Measurements from ENCODE around the gene SH2D3C. TPM values are rescaled to one million over a fixed set of nuclear protein-coding genes. Genes with fewer than 3 reads are reported as not detected.
"Not testable (repeated sequence)": the region's sequence is repeated elsewhere in the genome, so short reads cannot be mapped to it uniquely, and the experiment has no call there.

The SH2D3C gene
- total RNA-seq, 2 donors from 2014 or later = 23.9 to 29.1 TPM

DNA sequence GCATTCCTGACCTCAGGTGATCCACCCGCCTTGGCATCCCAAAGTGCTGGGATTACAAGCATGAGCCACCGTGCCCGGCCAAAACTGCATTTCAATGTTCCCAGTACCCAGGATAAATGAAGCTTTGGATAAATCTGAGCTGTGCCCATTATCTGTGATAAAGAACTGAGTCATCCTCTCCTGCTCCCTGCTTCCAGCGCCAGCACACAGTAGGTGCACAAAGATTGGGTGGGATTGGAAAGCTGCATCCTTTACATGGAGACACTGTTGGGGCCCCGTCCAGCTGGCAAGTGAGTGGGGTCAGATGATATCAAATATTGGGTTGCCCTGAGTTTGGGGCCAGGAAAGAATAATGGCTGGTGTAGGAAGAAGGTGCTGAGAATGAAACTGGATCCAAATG lies 17.4 kb downstream of the SH2D3C start:
- peaks cover 35% of the 10 kb centered on the region in 2 donors for H3K4me1 Mint-ChIP-seq (ENCODE audit: low read depth in 2 of 2)
- no peak overlapping the region for H3K4me3 Mint-ChIP-seq
- DNase-seq (ENCODE audit: low spot score) (no peak), ATAC-seq (no peak)
- no peaks in the 10 kb centered on the region for H3K9me3 Mint-ChIP-seq
- no peak overlapping the region for H3K27ac Mint-ChIP-seq
- no peaks in the 10 kb centered on the region for H3K27me3 Mint-ChIP-seq
- H3K36me3 Mint-ChIP-seq = peaks cover under 1% of the 10 kb centered on the region

DNA sequence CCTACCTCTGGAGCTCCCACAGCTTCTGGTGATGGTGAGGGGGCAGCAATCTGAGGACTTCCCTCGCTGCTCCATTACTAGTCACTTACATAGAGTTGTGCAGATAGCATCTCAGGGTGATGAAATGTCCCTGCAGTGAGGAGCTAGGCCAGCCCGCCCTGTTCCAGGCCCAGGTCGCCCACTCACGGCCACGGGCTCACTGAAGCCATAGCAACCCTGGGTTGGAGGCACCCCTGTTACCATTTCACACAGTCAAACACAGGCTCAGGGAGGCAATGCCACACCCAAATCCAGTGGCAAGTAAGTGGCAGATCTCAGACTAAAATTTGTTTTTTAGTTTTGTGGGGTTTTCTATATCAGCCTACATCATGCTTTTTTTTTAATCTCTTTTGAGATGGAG lies 19.6 kb downstream of the SH2D3C start:
- Mint-ChIP-seq H3K27ac (peak overlapping the region; percentile 29 to 38), H3K4me3 (no peak overlapping the region), H3K27me3 (no peaks in the 10 kb centered on the region), H3K4me1 (ENCODE audit: low read depth in 2 of 2) (peaks cover 13 to 18% of the 10 kb centered on the region in 2 donors), H3K9me3 (no peaks in the 10 kb centered on the region), H3K36me3 (no peaks in the 10 kb centered on the region)
- DNase-seq (ENCODE audit: low spot score) (peak; percentile 31), ATAC-seq (no peak)

DNA sequence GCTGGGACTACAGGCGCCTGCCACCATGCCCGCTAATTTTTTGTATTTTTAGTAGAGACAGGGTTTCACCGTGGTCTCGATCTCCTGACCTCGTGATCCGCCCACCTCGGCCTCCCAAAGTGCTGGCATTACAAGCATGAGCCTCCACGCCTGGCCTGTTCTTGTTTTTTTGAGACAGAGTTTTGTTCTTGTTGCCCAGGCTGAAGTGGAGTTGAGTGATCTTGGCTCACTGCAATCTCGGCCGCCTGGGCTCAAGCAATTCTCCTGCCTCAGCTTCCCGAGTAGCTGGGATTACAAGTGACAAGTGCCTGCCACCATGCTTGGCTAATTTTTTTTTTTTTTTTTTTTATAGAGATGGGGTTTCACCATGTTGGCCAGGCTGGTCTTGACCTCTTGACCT lies 21.7 kb downstream of the SH2D3C start:
- DNase-seq (ENCODE audit: low spot score); ATAC-seq; H3K27ac Mint-ChIP-seq; H3K4me3 Mint-ChIP-seq; H3K9me3 Mint-ChIP-seq; H3K27me3 Mint-ChIP-seq; H3K36me3 Mint-ChIP-seq: not testable (repeated sequence)
- H3K4me1 Mint-ChIP-seq (ENCODE audit: low read depth in 2 of 2) = peaks cover 0 to 11% of the 10 kb centered on the region in 2 donors

DNA sequence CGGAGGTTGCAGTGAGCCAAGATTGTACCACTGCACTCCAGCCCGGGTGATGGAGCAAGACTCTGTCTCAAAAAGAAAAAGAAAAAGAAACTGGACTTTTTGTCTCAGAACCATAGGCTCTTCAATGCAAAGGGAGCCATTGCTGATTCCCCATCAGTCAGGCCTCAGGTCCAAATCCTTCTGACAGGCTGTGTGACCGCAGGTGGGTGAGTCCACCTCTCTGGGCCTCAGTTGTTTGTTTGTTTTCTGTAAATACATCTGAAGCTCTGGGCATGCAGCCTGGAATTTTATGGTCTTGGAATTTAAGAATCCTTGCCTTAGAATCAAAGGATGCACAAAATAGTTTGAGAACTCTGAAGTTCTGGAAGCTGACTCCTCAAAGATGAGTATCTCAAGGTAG lies 22.2 kb downstream of the SH2D3C start:
- no peak for DNase-seq (ENCODE audit: low spot score)
- no peak for ATAC-seq
- Mint-ChIP-seq H3K36me3 (no peaks in the 10 kb centered on the region), H3K9me3 (no peaks in the 10 kb centered on the region), H3K27me3 (no peaks in the 10 kb centered on the region), H3K4me3 (no peak overlapping the region), H3K4me1 (ENCODE audit: low read depth in 2 of 2) (peaks cover 0 to 11% of the 10 kb centered on the region in 2 donors), H3K27ac (no peak overlapping the region)

DNA sequence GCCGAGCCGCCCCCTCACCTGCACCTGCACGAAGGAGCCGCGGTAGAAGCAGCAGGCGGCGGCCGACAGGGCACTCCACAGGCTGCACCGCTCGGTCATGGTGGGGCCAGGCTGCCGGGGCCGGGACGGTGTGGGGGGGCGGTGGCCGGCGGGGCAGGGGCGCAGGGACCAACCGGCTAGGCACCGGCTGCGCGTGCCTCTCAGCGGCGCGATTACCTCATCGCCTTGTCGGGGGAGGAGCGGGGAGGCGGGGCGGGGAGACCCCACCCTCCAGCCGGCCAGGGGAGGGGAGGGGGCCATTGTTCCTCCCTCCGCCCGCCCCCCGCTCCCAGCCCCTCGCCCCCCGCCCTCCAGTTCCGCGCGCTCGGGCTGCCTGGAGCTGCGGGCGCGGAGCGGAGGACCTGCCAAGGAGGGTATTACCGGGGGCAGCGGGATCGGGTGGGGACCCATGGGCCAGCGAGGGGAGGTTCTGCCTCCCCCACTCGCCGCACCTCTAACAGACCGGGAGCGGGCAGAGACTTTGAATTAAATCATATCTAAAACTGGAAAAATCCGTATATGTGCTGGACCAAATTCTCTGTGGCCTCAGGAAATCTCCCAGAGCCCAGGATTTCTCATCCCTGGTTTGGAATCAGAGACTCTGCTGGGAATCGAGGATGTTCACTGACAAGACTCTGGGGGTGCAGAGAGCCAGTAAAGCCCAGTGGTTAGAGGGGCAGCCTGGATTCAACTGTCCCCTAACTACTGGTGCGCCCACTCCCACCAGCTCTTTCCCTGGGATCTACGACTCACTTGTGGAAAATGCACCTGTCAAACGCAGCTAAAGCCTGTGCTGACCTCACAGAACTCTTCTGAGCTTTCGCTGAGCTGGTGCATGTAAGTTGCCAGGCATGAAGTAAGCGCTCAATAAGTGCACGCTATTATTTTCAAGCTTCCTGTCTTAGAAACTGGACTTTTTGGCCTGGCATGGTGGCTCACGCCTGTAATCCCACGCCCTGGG lies 23.1 kb downstream of the SH2D3C start:
- no peak for DNase-seq (ENCODE audit: low spot score)
- Mint-ChIP-seq H3K36me3 (peaks cover 4% of the 10 kb centered on the region), H3K9me3 (no peaks in the 10 kb centered on the region), H3K4me3 (no peak overlapping the region), H3K27ac (no peak overlapping the region), H3K27me3 (no peaks in the 10 kb centered on the region), H3K4me1 (ENCODE audit: low read depth in 2 of 2) (peaks cover 0 to 11% of the 10 kb centered on the region in 2 donors)
- ATAC-seq = no peak

DNA sequence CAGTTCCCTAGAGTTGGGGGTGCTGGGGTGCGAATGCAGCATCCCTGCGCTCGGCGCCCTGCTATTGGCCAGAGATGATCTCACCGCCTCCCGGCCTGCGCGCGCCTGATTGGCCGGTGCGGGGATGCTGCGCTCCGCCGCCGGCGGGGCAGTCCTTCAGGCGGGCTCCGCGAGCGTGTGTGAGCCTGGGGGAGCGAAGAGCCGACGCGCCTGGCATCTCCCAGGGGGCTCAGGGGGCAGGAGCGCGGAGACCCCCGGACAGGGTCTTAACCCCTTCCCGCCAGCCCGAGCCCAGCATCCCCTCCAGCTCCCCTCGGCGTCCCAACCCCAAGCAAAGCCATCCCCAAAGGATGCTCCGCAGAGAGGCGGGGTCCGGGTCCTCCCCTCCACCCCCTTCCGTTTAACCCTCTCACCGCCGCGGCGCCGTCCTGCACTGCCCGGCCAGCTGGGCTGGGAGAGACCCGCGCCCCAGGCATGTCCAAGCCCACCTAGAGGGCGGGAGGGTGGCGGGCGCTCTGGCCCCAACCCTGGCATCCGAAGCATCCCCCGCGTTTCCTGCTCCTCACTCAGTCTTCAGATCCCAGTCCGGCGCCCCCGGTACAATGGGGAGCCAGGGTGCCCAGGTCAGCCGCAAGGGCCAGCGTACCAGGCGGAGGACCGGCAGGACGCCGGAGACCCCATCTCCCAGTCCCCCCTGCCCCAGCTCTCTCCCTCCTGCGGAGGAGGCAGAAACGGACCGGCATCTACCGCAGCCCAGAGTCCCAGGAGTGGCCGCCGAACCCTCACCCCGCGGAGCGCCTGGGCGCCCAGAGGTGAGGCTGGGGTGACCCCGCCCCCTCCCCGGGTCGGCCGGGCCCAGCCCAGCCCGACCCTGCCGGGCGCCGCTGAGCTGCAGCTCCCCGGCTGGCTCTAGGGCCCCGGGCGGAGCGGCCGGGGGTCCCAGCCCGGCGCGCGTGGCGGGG lies 24.1 kb downstream of the SH2D3C start:
- DNase-seq (ENCODE audit: low spot score) (no peak), ATAC-seq (peak in 1 of 2 donors; percentile 22)
- peaks cover 5% of the 10 kb centered on the region for H3K36me3 Mint-ChIP-seq
- H3K9me3 Mint-ChIP-seq = no peaks in the 10 kb centered on the region
- no peaks in the 10 kb centered on the region for H3K27me3 Mint-ChIP-seq
- H3K4me1 Mint-ChIP-seq (ENCODE audit: low read depth in 2 of 2) = peaks cover 0 to 11% of the 10 kb centered on the region in 2 donors
- no peak overlapping the region for H3K27ac Mint-ChIP-seq
- no peak overlapping the region for H3K4me3 Mint-ChIP-seq

DNA sequence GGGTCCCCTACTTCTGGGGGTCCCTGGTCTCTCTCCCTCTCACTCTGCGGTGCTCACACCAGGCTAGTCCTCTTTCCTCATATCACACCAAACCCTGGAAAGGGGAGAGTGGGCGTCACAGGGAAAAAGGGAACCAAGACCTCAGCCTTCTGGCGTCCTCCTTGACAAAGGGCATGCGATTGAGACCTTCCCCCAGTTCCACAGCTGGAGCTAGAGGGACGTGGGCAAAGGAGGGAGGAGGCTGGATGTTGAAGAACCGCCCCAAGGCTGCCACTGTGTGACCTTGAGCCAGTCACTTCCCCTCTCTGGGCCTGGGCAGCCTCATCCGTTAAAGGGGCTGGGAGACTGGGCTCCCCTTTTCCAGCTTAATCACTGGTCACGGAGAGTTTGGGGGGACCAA lies 24.8 kb downstream of the SH2D3C start:
- no peaks in the 10 kb centered on the region for H3K27me3 Mint-ChIP-seq
- peaks cover 5% of the 10 kb centered on the region for H3K36me3 Mint-ChIP-seq
- no peak overlapping the region for H3K4me3 Mint-ChIP-seq
- H3K4me1 Mint-ChIP-seq (ENCODE audit: low read depth in 2 of 2) = peaks cover 0 to 7% of the 10 kb centered on the region in 2 donors
- H3K9me3 Mint-ChIP-seq = no peaks in the 10 kb centered on the region
- H3K27ac Mint-ChIP-seq = no peak overlapping the region
- ATAC-seq = no peak
- DNase-seq (ENCODE audit: low spot score) = no peak

DNA sequence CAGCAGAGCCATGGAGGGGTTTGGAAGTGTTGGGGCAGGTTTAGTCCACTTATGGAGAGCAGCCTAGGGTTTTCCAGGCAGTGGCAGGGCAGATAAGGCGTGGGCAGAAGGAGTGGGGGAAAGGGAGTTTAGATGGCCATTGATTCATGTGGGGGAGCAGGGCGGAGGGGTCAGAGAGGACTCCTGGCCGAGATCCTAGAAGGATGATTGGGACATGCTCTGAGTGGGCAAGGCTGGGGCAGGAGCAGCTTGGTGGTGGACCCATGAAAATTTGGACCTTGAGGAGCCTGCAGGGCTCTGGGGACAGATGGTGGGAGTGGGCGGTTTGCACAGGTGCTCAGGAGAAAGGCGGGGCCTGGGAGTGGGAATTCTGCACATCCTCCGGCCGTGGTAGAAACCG lies 25.3 kb downstream of the SH2D3C start:
- Mint-ChIP-seq H3K27me3 (no peaks in the 10 kb centered on the region), H3K9me3 (no peaks in the 10 kb centered on the region), H3K4me1 (ENCODE audit: low read depth in 2 of 2) (peaks cover 0 to 5% of the 10 kb centered on the region in 2 donors), H3K27ac (peak overlapping the region in 1 of 2 donors; percentile 72), H3K36me3 (peaks cover 5% of the 10 kb centered on the region), H3K4me3 (no peak overlapping the region)
- ATAC-seq (no peak), DNase-seq (ENCODE audit: low spot score) (no peak)

DNA sequence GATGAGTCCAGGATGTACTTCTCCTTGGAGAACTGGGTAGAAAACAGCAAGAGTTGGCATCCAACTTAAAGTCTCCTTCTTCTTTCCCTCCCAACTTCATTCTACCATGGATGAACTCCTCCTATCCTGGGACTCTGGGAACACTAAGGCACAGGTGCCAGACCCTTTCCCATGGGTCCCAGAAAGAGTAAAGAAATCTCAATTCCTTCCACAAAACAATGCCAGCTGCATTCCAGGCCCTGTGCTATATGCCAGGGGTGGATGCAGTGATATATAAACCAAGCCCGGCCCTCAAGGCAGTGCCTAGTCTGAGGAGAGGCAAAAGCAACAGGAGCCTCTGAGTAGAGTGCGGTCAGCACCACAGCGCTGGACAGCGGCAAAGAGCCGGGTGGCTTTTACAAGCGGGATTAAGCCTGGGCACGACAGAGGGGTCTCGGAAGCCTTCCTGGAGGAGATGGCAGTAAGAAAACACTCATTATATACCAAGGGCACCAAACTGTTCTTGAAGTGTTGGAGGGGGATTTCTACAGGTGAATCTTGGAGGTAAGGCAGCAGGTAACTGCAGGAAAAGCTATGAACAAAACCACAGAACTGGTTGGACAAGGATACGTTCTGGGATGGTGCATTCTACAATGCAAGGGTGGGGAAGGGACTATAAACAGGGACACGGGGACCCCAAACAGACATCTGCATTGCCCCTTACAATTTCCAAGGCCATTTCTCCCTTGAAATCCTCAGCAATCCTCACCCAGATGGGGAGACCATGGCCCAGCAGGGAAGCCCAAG lies 27.0 kb downstream of the SH2D3C start:
- Mint-ChIP-seq H3K4me3 (no peak overlapping the region), H3K36me3 (peaks cover 5% of the 10 kb centered on the region), H3K9me3 (no peaks in the 10 kb centered on the region), H3K4me1 (ENCODE audit: low read depth in 2 of 2) (peaks cover 0 to 17% of the 10 kb centered on the region in 2 donors), H3K27me3 (no peaks in the 10 kb centered on the region), H3K27ac (peak overlapping the region in 1 of 2 donors; percentile 28)
- ATAC-seq (no peak), DNase-seq (ENCODE audit: low spot score) (no peak)

DNA sequence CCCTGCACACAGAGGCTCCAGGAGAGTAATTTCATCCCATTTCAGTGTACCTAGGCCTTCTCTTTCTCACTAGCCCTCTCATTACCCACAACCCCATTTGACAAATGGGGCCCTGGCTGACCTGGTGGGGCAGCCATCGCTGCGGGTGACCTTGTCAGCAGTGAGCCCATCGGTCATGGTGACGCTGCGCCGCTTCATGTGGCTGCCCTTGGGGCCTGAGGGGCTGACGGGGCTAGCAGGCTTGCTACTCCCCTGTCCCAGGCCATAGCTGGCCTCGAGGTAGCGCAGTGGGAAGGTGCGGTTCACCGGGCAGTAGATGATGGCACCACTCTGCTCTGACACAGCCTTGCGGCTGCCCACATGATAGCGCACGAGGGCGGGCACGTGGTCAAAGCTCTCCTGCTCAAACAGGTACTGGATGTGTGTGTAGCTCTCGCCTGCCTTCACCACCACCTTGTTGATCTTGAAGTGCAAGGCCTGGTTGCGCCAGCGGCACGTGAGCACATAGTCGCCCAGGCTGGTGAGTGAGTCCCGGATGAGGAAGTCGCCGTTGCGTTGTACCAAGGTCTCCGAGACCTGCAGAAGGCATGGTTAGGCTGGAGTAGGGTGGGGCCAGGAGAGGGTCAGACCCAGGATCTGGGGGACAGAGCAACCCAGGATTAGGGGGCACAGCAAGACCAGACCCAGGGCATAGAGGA lies 29.2 kb downstream of the SH2D3C start:
- no peaks in the 10 kb centered on the region for H3K27me3 Mint-ChIP-seq
- no peak for DNase-seq (ENCODE audit: low spot score)
- peaks cover 5% of the 10 kb centered on the region for H3K36me3 Mint-ChIP-seq
- H3K4me1 Mint-ChIP-seq (ENCODE audit: low read depth in 2 of 2) = peaks cover 0 to 17% of the 10 kb centered on the region in 2 donors
- H3K9me3 Mint-ChIP-seq = no peaks in the 10 kb centered on the region
- no peak overlapping the region for H3K4me3 Mint-ChIP-seq
- no peak overlapping the region for H3K27ac Mint-ChIP-seq
- ATAC-seq = no peak

DNA sequence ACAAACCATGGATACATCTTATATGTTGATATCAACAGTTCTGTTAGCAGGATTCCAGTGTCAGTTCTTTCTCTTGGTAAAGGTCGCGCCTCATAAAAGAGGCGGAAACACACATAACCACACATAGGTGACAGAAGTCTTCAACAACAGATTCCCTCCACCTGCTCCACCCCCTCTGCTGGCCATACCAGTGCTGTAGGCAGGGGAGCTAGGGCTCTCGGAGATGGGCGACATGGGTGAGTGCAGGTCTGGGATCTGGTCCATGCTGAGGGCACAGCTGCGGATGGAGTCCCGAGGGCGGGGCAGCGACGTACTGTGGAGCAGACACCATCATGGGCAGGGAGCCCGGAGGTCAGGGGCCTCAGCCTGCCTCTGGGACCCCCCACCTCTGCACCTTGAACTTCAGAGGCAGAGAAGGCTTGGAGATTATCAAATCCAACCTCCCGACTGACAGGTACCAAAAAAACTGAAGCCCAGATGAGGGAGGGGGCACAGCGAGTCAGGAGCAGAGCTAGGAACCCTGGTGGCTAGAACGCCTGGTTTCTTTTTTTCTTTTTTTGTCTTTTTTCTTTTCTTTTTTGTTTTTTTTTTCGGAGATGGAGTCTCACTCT lies 31.4 kb downstream of the SH2D3C start:
- H3K36me3 Mint-ChIP-seq = peaks cover 5% of the 10 kb centered on the region
- H3K9me3 Mint-ChIP-seq = no peaks in the 10 kb centered on the region
- H3K4me1 Mint-ChIP-seq (ENCODE audit: low read depth in 2 of 2) = peaks cover 0 to 12% of the 10 kb centered on the region in 2 donors
- H3K27me3 Mint-ChIP-seq = no peaks in the 10 kb centered on the region
- ATAC-seq (no peak), DNase-seq (ENCODE audit: low spot score) (no peak)
- peak overlapping the region in 1 of 2 donors; percentile 39 for H3K27ac Mint-ChIP-seq
- no peak overlapping the region for H3K4me3 Mint-ChIP-seq

DNA sequence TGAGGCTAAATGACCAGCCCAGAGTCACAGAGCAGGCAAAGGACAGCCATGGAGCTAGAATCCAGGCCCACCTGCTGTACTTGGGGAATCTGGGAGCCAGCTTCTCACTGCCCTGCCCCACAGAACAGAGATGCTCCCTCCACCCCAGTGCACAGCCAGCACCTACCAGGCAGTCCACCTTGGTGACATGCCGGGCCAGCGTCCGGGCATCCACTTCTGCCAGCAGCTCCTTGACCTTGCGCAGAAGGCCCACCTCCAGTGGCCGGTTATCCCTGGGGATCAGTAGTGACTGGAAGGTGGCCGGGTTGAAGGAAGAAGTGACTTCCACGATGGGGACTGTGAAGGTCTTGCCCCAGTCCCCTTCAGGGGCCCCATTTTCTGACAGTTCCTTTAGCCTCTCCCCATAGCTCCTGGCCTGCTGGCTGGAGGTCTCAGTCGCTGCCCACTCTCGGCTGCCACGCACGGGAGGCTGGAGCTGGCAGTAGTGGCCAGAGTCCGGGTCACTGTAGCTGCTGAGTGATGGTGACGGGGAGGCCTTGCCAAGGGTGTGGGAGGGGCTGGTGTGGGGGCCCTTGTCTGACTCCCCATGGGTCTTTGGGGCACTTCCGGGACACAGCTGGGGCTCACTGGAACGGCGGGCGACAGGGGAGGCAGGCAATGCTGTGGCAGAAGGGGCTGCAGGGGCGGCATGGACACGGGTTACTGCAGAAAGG lies 33.9 kb downstream of the SH2D3C start:
- DNase-seq (ENCODE audit: low spot score) (no peak), ATAC-seq (no peak)
- no peaks in the 10 kb centered on the region for H3K36me3 Mint-ChIP-seq
- no peak overlapping the region for H3K4me3 Mint-ChIP-seq
- no peak overlapping the region for H3K27ac Mint-ChIP-seq
- H3K9me3 Mint-ChIP-seq = no peaks in the 10 kb centered on the region
- no peaks in the 10 kb centered on the region for H3K27me3 Mint-ChIP-seq
- H3K4me1 Mint-ChIP-seq (ENCODE audit: low read depth in 2 of 2) = peaks cover 0 to 12% of the 10 kb centered on the region in 2 donors
